Activated gamma-delta T cell treated with Interleukin-2 at 50 U/mL for 16 hours (primary cell): ENCODE data around the gene ZCCHC17.

ENCODE experiments used
- DNase-seq: peaks from one replicate; pipeline ENCODE4 v3.0.0-alpha.2; 2020

ZCCHC17 gene

DNA sequence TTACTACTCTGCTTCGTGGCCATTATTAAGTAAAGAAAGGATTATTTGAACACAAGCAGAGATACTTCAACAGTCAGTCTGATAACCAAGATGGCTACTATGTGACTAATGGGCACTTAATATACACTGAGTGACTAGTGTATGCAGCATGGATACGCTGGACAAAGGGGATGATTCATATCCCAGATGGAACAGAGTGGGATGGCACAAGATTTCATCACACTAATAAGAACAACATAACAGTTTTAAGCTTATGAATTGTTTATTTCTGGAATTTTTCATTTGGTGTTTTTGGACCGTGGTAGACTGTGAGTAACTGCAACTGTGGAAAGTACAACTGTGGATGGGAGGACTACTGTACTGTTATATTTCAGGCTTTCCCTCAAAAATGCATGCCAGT is 9.4 kb downstream of the ZCCHC17 start:
- no peak for DNase-seq

DNA sequence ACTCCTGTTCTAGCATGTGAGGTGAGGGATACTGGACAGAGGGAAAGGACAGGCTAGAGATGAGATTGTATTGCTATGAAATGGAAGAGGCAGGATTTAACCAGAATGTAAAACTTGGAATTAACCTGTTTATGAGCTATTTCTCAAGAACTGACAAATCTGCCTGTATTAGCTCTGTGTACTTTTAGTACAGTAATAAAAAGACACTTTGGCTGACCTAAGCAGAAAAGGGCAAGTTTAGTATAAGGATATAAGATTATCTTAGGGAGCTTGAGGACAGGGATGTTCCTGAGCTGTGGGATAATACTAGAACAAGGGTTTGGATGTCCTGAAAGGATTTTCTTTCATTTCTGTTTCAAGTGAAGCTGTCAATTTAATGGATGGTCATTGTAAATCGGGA is 11.2 kb downstream of the ZCCHC17 start:
- no peak for DNase-seq

DNA sequence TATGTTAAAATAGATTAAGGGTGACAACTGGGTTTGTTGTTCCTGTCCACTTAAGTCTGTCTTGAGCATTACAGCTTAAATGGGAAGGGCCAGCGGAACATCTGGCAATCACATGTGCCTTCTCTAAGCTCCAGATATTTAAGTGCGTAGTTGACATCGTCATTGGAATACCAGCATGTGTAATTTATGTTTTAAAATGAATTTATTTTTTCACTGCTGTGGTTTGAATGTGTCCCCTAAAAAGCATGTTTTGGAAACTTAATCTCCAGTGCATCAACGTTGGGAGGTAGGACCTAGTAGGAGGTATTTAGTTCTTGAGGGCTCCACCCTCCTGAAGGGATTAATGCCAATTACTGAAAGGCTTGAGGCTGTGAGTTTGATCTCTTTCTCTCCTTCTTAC is 13.4 kb downstream of the ZCCHC17 start:
- DNase-seq: no peak

DNA sequence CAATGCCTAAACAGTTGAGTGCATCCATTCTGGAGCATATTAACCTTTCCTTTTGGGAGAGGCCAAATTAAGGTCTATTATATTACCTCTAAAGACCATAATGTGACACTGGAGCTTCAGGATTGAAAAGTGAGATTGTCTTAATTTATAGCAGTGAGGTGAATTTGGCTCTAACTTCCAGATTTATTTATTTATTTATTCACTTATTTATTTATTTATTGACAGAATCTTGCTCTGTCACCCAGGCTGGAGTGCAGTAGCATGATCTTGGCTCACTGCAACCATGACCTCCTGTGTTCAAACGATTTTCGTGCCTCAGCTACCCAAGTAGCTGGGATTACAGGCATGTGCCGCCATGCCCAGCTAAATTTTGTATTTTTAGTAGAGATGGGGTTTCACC is 19.1 kb downstream of the ZCCHC17 start:
- DNase-seq: no peak

DNA sequence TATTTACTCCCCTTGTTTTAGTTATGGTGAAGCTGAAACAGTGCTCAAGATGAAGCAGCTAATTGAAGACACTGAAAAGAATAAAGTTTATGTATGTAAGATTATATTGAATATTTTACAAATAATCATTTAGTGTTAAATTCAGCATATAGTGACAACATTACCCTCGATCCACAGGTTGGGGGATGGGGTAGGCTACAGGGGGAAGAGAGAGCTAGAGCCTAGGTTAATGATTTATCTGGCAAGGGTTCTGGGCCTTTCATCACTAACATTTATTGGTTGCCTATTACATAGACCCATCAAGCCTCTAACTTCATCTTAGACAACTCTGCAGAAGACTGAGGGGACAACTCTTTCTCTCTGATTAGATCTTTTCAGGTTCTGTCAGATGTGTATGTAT is 21.3 kb downstream of the ZCCHC17 start:
- no peak for DNase-seq

DNA sequence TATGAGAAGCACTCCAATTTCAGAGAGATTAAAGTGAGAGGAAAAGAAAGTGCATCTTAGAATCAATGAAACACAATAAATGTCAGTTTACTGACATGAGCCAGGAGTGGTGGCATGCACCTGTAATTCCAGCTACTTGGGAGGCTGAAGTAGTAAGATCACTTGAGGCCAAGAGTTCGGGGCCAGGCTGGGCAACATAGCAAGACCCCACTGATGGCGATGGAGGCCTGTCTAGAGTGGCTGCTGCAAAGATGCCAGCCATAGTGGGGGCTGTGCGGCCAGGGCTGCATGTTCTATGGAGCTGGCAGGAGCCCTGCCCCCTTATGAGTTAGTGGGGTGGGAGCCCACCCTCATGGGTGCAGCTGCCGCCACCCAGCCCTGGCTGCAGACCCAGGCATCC is 27.3 kb downstream of the ZCCHC17 start:
- no peak for DNase-seq

DNA sequence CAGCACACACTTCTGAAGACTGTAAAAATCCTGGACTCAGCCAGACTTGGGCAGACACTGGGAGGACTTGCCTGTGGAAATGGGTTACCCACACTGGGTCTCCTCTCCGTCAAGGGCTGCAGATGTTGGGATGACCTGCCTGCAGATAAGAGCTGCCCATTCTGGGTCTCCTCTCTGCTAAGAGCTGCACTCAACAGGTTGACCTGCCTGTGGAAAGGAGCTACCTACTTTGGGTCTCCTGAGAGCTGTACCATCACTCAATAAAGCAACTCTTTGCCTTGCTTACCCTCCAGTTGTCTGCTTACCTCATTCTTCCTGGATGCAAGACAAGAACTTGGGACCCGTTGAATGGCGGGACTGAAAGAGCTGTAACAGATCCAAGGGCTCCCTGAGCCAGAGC is 28.2 kb downstream of the ZCCHC17 start:
- no peak for DNase-seq

DNA sequence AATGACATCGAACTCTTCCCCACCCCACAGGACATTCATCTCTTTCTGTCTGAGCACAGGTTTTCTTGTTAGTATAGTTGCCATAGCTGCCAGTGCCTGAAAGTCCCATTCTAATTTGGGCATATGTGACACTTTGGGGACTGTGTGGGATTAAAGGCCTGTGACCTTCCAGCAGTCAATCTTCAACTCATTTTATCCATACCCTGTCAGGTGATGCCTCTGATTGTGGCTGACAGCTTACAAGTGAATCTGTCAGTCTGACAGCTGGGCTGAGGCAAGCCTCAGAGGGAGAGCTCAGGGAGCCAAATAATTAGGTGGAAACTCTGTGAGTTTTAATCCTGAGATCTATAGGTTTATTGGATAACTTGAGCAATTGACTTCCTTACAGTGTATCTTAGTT is 29.6 kb downstream of the ZCCHC17 start:
- no peak for DNase-seq

DNA sequence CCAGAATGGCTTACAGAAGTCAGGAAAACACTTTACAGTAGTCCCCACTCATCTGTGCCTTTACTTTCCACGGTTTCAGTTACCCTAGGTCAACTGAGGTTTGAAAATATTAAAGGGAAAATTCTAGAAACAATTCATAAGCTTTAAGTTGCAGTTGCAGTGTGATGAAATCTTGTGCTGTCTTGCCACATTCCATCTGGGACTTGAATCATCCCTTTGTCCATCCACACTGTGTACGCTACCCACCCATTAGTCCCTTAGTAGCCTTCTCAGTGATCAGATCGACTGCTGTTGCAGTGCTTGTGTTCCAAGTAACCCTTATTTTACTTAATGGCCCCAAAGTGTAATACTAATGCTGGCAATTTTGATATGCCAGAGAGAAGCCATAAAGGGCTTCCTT is 30.5 kb downstream of the ZCCHC17 start:
- DNase-seq: no peak

DNA sequence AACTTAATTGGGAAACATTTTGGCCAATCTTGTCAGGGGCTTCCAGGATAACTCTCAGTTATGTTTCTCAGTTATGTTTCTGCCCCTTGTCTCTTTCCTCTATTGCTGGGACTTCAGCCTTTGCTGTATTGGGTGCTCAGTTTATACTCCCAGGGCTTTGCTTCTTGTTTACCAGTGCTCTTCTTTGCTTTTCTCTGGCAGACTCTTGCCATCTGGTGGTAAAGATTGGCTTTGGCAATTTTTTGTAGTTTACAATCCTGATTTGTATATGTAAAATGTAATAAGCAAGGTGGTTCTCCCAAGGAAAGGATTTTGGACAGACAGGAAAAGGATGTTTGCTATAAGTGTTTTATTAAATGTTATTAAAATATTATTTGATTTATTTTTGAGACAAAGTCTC is 38.2 kb downstream of the ZCCHC17 start:
- DNase-seq: no peak

DNA sequence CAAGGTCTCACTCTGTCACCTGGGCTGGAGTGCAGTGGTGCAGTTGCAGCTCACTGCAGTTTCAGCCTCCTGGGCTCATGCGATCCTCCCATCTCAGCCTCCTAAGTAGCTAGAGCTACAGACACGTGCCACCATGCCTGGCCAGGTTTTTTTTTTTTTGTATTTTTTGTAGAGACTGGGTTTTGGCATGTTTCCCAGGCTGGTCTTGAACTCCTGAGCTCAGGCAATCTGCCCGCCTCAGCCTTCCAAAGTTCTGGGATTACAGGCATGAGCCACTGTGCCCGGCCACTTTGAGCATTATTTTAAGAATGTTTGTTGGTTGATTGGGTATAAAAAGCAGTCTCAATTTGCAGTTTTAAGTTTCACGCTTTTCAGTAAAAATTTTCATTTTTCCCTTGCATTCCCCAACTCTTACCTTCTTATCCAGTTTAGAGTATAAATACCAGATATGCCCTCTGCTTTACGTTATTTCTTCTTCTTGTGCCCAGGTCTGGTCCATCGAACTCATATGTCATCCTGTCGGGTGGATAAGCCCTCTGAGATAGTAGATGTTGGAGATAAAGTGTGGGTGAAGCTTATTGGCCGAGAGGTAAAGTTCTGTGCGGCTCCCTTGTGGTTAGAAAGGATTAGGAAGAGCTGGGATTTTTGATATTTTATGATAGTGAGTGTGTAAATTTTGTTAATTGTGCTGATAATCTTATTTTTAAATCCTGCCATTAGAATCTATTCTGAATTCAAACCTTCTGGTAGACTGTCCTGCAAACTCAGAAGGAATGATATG is 40.0 kb downstream of the ZCCHC17 start:
- no peak for DNase-seq

DNA sequence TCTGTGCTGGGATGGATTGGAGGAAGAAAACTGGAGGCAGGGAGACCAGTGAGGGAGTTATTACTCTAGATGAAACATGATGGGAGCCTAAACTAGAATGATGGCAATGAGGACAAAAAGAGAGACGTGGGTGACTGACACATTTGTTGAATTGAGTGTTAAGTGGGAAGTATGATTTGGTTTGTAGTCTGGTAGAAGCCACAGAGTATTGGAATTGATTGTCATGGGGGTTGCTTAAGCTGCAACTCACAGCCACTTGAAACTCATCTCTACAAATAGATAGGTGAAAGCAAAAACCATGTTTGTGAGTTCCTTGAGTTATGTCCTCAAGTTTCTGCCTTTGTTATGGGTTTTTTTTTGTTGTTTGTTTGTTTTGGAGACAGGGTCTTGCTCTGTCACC is 47.7 kb downstream of the ZCCHC17 start:
- no peak for DNase-seq

DNA sequence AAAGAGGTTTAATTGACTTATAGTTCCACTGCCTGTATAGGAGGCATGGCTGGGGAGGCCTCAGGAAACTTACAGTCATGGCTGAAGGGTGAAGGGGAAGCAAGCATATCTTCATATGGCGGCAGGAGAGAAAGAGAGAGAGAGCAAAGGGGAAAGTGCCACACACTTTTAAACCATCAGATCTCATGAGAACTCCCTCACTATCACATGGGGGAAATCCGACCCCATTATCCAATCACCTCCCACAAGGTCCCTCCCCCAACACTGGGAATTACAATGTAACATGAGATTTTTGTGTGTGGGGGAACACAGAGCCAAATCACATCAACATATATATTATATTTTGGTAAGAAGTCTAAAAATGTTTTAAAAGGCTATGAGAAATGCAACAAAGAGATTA is 48.8 kb downstream of the ZCCHC17 start:
- no peak for DNase-seq

DNA sequence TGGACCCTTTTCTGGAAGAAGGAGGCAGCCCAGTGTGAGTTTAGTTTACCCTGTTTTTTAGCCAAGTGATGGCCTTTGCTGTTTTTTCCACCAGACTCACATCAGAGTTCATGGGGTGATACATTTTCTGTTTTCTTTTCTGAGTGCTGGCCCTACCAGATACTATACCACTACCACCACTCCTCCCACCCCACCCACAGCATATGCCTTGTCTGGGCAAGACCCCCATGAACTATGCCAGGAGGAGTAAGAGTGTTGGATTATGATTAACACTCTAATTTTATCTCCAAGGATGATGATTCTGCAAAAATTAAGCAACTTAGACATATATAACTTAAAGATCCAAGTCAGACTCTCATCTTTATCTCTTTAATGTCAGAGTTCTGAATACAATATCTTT is 50.0 kb downstream of the ZCCHC17 start:
- no peak for DNase-seq

DNA sequence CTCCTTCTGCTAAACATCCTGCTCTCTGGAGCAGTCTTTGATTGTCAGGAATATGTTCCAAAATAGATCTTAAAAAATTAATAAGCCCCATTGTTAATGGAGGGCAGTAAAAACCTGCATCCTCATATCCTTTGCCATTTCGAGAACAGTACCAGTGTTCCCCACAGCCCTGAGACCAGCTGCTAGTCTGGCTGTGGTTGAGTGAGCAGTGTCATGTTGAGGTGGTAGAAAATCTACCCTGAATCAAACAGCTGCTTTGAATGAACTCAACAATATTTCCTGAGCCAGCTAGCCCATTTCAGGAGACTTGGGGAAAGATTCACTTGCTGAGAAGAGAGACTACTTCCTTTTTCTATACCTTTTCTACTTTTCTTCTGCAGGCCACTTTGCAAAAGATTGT is 51.6 kb downstream of the ZCCHC17 start:
- no peak for DNase-seq

DNA sequence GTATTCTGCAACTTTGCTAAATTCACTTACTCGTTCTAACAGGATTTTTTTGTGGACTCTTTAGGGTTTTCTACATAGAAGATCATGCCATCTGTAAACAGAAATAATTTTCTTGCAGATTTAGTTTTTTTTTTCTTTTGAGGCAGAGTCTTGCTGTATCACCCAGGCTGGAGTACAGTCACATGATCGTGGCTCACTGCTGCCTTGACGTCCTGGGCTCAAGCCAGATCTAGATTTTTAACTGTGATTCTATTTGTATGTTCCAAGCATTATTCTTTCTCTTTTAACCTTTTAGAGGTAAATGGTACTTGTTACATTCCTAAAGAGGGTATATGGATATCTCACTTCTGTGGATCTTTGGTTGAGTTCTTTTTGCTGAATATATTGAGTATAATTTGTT is 57.5 kb downstream of the ZCCHC17 start:
- no peak for DNase-seq

DNA sequence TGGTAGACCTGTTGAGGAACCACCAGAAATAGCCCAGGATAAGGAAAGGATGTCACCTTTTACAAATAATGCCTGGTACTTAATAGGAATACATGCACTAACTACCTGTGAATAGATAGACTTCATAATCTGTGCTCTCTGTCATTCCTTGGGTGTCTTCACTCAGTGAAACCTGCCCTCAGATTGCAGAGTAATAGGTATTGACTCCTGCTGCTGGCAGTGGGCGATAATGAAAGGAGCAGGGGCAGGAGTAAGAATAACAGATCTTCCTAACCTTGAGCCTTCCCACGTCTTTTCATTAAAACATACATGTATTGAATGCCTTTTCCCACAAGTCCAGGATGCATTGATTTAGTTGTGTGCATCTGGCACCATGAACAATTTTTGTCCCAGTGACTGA is 59.6 kb downstream of the ZCCHC17 start:
- DNase-seq: no peak

DNA sequence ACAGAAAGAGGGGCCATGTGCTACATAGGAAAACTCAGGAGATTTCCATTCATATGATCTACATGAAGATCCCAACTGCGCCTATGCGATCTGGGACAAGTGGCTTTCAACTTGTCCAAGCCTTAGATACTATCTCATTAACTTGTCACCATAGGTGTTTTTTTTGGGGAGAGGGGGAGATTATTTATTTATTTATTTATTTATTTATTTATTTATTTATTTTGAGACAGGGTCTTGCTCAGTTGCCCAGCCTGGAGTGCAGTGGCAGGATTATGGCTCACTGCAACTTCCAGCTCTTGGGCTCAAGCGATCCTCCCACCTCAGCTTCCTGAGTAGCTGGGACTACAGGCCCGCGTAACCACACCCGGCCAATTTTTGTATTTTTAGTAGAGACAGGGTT is 64.8 kb downstream of the ZCCHC17 start:
- no peak for DNase-seq

DNA sequence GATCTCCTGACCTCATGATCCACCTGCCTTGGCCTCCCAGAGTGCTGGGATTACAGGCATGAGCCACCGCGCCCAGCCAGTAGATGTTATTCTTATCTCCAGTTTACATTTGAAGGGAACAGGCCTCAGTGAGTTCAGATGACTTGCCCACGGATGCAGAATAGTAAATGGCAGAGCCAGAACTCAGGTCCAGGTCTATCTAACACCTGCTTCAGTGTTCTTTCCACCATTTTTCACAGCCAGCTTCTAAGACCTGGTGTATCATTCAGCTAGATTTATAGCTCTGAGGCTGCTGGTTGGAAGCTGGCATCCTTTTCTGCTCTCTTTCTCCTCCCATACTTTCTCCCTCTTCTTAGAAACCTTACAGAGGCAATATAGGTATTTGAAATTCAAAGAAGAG is 65.2 kb downstream of the ZCCHC17 start:
- no peak for DNase-seq

DNA sequence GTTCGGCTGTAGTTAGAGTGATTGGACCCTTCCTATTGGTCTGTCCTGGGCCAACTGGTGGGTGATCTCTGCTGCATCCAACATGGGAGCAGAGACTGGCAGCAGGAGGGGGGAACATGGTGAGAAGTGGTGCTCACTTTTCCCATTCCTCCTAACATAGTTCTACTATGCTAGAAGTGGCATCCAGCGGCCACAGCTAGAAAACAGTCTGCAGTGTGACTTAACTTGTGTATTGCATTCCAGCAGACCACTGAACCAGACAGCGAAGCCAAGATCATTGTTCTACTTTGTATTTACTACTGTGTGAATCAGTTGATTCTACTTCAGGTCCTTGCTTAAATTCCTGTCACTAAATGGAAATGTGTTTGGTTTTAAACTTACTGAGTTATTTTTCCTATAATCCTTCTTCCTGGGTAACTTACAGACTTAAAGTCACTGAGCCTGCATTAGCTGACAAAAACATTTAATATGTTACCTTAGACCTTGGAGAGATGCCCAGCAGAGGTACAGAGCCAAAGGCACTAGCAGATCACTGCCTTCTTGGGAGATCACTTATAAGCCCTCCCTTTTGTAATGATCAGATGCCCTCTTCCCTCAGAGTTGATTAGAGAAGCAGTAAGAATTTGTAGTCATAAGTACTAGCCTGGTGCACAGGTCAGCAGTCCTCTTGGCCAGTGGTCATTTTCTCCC is 67.9 kb downstream of the ZCCHC17 start:
- DNase-seq: no peak

DNA sequence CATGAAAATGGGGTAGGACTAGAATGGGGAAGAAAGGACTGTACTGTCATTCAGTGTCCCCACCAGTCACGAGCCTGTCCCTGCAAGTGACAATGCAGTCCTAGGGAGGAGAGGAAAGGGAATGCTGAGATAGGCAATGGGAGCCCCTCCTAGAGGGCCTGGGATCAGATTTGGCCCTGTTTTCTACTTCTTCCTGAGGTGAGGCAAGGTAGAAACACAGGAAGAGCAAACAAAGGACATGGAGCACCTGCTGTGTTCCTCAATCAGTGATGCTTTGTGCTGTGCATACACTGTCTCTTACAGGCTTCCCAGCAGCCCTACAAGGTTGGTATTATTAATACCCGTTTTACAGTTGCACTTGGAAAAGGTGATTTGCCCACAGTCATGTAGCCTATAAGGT is 70.0 kb downstream of the ZCCHC17 start:
- DNase-seq: no peak

DNA sequence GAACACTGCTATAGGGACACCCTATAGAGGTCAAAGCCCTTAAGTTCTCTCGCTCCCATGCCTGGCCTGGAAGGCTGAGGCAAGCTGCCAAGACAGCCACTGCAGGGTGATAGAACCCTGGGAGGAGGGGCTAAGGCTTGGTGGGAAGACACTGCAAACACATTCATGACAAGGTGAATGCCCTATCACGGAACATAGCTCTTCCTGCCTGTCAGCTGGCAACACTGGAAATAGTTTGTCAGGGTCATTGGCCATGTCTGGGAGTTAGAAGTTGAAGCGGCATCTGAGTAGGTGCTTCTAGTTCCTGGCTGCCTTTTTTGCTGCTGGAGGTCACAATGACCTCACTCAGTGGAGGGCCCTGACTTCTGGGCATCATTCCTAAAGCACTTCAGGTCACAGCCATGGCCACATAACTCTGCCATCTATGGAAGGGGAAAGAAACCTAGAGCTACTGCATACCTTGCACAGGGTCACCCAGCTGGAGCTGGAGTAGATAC is 71.8 kb downstream of the ZCCHC17 start:
- DNase-seq: no peak

DNA sequence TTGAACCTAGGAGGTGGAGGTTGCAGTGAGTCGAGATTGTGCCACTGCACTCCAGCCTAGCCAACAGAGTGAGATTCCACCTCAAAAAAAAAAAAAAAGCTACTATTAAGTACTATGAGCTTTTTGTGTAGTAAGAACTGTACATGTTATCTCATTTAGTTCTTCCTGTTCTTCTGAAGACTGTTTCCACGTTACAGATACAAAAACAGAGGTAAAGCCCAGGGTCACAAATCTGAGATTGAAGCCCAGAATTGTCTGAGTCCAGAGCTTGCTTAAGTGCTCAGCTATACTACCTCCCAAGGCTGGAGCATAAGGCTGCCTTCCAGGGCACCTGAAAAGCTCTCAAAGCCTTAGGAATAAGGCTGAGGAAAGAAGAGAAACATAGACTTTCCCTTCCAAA is 73.2 kb downstream of the ZCCHC17 start:
- DNase-seq: no peak

DNA sequence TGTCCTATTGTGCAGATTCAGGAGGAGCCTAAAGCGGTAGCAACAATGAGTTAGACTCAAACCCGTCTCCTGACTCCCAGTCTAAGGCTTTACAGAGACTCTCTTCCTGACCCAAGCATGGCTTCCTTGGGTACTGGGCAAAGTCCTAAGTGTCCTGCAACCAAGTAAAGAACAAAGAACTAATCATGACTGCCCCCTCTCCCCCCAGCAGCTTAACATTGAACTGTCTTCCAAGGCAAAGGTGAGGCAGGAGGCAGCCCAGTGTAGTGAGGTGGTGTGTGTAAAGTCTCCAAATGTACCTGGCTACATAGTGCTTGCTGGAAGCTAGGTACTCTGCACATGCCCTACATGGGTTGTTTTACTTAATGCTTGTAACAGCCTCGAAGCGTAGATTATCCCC is 73.7 kb downstream of the ZCCHC17 start:
- no peak for DNase-seq
